Measurements from ENCODE around the gene CCNJL.

The CCNJL gene

GRCh38 chr5:160260881-160261815 is 51.2 kb downstream of the CCNJL start:
- H3K27ac ChIP-seq (ENCODE audit: low read depth, low read length): no peak overlapping the region
- H3K79me2 ChIP-seq (ENCODE audit: control insufficient read depth, low read length): no peaks in the 10 kb centered on the region

GRCh38 chr5:160260006-160260775 is 52.2 kb downstream of the CCNJL start:
- Histone ChIP-seq H4K20me1 (ENCODE audit: control insufficient read depth, insufficient read depth, low read depth, low read length) (no peaks in the 10 kb centered on the region), H3K36me3 (ENCODE audit: control insufficient read depth, low read length) (no peaks in the 10 kb centered on the region), H3K79me2 (ENCODE audit: control insufficient read depth, low read length) (no peaks in the 10 kb centered on the region), H3K27me3 (ENCODE audit: control insufficient read depth, low read length) (peaks cover 24% of the 10 kb centered on the region), H3F3A (ENCODE audit: control insufficient read depth, insufficient read depth) (no peaks in the 10 kb centered on the region), H3K27ac (ENCODE audit: low read depth, low read length) (no peak overlapping the region), H3K9me3 (ENCODE audit: control insufficient read depth, insufficient read depth, low read length) (no peaks in the 10 kb centered on the region), H3K4me3 (ENCODE audit: low read length) (no peak overlapping the region), H3K9me2 (replicated peaks; ENCODE audit: control insufficient read depth, low read length) (no peaks in the 10 kb centered on the region), H3K4me1 (ENCODE audit: control insufficient read depth, low read length) (peaks cover 2% of the 10 kb centered on the region; the same call in 1 of the 2 replicates), H3K4me2 (ENCODE audit: low read length) (no peak overlapping the region)
- no peak for TF ChIP-seq EZH2phosphoT487 (IDR thresholded peaks at IDR 0.05; ENCODE audit: borderline replicate concordance, low read length)
- no peak for TF ChIP-seq CTCF (IDR thresholded peaks at IDR 0.05; ENCODE audit: low read depth, low read length, poor library complexity, severe bottlenecking)

More at GRCh38 chr5:160260881-160261815, 51.2 kb downstream of the CCNJL start:
- Histone ChIP-seq H4K20me1 (ENCODE audit: control insufficient read depth, insufficient read depth, low read depth, low read length) (no peaks in the 10 kb centered on the region), H3K4me1 (ENCODE audit: control insufficient read depth, low read length) (peaks cover 2% of the 10 kb centered on the region; the same call in 1 of the 2 replicates), H3K4me3 (ENCODE audit: low read length) (no peak overlapping the region), H3K9me2 (replicated peaks; ENCODE audit: control insufficient read depth, low read length) (no peaks in the 10 kb centered on the region), H3K4me2 (ENCODE audit: low read length) (no peak overlapping the region), H3K27me3 (ENCODE audit: control insufficient read depth, low read length) (peaks cover 24% of the 10 kb centered on the region), H3K36me3 (ENCODE audit: control insufficient read depth, low read length) (no peaks in the 10 kb centered on the region), H3K9me3 (ENCODE audit: control insufficient read depth, insufficient read depth, low read length) (no peaks in the 10 kb centered on the region), H3F3A (ENCODE audit: control insufficient read depth, insufficient read depth) (no peaks in the 10 kb centered on the region)
- TF ChIP-seq EZH2phosphoT487 (IDR thresholded peaks at IDR 0.05; ENCODE audit: borderline replicate concordance, low read length): no peak
- no peak for TF ChIP-seq CTCF (IDR thresholded peaks at IDR 0.05; ENCODE audit: low read depth, low read length, poor library complexity, severe bottlenecking)

GRCh38 chr5:160259341-160259740 is 53.0 kb downstream of the CCNJL start:
- H3K27me3 ChIP-seq (ENCODE audit: control insufficient read depth, low read length): peaks cover 24% of the 10 kb centered on the region
- H3K9me2 ChIP-seq (replicated peaks; ENCODE audit: control insufficient read depth, low read length): no peaks in the 10 kb centered on the region
- H3K9me3 ChIP-seq (ENCODE audit: control insufficient read depth, insufficient read depth, low read length): no peaks in the 10 kb centered on the region
- H4K20me1 ChIP-seq (ENCODE audit: control insufficient read depth, insufficient read depth, low read depth, low read length): no peaks in the 10 kb centered on the region
- TF ChIP-seq CTCF (IDR thresholded peaks at IDR 0.05; ENCODE audit: low read depth, low read length, poor library complexity, severe bottlenecking) (no peak), EZH2phosphoT487 (IDR thresholded peaks at IDR 0.05; ENCODE audit: borderline replicate concordance, low read length) (no peak)
- no peak overlapping the region for H3K4me2 ChIP-seq (ENCODE audit: low read length)
- H3K36me3 ChIP-seq (ENCODE audit: control insufficient read depth, low read length): no peaks in the 10 kb centered on the region
- H3F3A ChIP-seq (ENCODE audit: control insufficient read depth, insufficient read depth): no peaks in the 10 kb centered on the region
- H3K79me2 ChIP-seq (ENCODE audit: control insufficient read depth, low read length): no peaks in the 10 kb centered on the region
- H3K4me3 ChIP-seq (ENCODE audit: low read length): no peak overlapping the region
- H3K27ac ChIP-seq (ENCODE audit: low read depth, low read length): no peak overlapping the region
- peaks cover 2% of the 10 kb centered on the region; the same call in 1 of the 2 replicates for H3K4me1 ChIP-seq (ENCODE audit: control insufficient read depth, low read length)

Data from DOHH2 (cell line).